ELR (cell line): ENCODE results near the gene CD72.
"Not testable (repeated sequence)": the region's sequence is repeated elsewhere in the genome, so short reads cannot be mapped to it uniquely, and the experiment has no call there.

ENCODE experiments used
- DNase-seq: peaks from one replicate; pipeline ENCODE4 v3.0.0-alpha.2; 2015; ENCODE audit warnings: low read depth

Gene CD72

GRCh38 chr9:35588506-35588905 lies 29.7 kb downstream of the CD72 start:
- DNase-seq: not testable (repeated sequence)

DNA sequence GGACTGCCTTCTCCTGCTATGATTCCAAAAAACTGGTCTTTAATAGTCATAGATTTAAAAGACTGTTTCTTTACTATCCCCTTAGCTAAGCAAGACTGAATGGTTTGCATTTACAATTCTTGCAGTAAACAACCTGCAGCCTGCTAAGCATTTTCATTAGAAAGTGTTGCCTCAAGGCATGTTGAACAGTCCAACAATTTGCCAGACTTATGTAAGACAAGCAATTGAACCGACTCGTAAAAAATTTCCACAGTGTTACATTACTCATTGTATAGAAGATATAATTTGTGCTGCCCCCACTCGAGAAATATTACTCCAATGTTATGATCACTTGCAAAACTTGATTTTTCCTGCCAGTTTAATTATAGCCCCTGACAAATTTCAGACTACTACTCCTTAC lies 33.5 kb downstream of the CD72 start:
- not testable (repeated sequence) for DNase-seq

DNA sequence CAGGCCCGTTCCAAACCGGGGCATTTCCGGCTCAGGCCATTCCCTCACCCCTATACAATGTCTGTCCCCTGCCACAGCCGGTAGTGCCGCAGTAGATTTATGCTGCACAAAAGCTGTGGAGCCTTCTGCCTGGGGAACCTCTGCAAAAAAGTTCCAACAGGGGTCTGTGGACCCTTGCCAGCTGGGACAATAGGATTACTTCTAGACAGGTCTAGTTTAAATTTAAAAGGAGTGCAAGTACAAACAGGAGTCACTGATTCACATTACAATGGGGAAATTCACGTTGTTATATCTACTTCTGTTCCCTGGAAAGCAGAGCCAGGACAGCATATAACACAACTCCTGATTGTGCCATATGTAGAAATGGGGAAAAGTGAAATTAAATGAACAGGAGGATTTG lies 34.7 kb downstream of the CD72 start:
- DNase-seq: not testable (repeated sequence)

DNA sequence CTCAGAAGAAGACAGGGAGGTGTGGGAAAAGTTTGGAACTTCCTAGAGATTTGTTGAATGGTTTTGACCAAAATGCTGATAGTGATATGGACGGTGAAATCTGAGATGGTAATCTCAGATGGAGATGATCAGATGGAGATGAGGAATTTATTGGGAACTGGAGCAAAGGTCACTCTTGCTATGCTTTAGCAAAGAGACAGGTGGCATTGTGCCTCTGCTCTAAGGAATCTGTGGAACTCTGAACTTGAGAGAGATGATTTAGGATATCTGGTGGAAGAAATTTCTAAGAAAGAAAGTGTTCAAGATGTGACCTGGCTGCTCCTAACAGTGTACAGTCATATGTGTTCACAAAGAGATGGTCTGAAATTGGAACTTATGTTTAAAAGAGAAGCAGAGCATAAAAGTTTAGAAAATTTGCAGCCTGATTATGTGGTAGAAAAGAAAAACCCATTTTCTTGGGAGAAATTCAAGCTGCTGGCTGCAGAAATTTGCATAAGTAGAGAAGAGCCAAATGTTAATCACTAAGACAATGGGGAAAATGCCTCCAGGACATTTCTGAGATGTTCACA lies 38.5 kb downstream of the CD72 start:
- not testable (repeated sequence) for DNase-seq

DNA sequence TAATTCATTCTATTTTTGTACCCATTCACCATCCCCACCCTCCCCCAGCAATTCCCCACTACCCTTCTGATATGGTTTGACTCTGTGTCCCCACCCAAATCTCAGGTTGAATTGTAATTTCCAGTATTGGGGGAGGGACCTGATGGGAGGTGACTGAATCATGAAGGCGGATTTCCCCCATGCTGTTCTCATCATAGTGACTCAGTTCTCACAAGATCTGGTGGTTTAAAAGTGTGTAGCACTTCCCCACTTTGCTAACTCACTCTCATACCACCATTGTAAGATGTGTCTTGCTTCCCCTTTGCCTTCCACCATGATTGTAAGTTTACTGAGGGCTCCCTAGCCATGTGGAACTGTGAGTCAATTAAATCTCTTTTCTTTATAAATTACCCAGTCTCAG lies 39.1 kb downstream of the CD72 start:
- DNase-seq: peak; percentile 50

DNA sequence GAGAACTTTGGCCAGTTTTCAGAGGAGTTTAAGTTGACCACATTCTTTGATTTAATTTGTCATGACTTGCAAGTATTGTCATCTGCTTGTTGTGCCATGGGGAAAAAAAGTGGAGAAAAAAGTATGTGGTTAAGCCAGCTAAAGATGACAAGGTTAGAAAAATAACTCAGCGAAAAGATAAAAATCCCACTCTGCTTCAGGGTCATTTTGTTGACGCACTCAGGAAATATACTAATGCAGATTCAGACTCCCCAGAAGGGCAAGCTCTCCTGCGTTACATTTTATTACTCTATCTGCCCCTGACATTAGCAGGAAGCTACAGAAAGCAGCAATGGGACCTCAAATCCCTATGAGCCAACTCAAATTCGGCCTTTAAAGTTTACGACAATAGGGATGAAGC lies 40.7 kb downstream of the CD72 start:
- DNase-seq: no peak

DNA sequence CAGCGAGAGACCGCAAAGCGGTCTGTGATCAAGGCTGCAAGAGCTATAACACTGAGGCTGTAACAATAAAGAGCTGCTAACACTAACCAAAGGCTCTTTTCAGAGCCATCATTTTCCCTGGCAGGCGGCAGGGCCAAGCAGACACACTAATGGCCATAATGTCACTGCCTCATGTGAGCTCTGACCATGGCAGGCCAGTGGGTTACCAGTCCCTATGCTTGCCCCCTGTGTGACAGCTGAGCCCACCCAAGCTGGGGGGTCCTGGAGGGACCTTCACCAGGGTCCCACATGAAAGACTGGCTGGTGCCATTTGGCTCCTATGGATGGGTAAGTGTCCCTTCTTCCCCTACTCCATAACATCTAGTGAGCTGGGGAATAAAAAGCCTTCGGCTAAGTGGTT lies 42.7 kb downstream of the CD72 start:
- no peak for DNase-seq

DNA sequence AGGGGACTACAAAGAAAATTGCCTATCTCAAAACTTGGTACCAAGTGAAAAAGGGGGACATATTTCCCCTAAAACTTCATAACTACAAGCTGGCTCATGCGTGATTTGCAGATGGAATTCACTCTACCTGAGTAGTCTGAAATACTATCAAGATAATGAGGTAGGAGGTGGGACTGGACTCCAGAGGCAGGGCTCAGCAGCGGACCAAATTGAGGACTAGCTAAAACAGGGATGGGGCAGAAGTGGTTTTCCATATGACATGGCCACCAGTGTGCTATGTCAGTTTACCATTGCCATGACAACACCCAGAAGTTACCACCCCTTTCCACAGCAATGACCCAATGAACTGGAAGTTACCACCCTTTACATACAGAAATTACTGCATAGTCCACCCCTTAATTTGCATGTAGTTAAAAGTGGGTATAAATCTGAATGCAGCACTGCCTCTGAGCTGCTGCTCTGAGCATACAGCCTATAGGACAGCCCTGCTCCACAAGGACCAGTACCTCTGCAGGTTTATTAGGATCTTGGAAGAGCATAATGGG lies 43.6 kb downstream of the CD72 start:
- no peak for DNase-seq

DNA sequence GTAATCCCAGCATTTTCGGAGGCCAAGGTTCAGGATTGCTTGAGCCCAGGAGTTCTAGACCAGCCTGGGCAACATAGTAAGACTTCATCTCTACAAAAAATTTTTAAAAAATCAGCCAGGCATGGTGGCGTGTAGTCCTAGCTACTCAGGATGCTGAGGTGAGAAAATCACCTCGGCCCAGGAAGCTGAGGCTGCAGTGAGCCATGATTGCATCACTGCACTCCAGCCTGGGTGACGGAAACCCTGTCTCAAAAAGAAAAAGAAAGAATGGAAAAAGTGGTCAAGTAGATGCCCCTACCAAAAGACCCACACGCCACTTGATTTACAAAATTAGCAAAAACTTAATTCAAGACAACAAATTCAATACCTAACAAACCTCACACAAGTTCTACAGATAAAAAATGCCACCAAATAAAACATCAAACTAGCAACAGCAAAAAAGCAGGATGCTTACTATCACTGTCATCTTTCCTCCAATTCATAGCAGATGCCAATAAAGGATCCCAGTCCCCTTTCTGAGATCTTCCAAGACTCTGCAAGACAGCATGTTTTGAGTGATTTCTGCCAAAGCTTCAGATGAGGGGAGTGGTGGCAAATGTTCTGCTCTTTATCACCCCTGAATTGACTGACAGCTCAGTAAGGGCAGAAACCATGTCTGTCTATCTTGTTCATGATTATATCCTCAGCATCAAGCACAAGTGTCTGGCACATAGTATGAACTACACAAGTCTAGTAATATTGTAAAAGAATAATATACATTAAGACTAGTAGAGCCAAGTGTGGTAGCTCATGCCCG lies 47.3 kb downstream of the CD72 start:
- peak; percentile 54 for DNase-seq

- DNase-seq: no peak
Observed at GRCh38 chr9:35569206-35569605, 49.0 kb downstream of the CD72 start.

GRCh38 chr9:35568196-35568595 lies 50.0 kb downstream of the CD72 start:
- no peak for DNase-seq

DNA sequence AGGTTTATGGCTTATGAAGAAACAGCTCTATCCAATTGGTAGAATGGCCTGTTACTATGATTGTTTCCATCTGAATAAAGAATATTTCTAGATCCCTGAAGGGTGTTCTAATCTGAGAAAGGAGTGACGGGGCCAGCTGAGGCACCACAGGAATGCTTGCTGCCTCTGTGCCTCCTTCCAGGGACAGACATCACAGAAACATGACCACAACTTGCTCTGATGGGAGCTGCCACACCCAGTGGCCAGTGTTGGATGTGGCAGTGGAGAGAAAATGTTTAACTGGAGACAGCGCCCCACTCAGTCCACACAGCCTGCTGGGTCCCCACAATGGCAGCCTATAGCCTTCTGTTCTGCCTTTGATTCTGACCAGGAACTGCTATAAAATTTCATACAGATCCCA lies 51.8 kb downstream of the CD72 start:
- peak; percentile 32 for DNase-seq

- DNase-seq: no peak
Observed at GRCh38 chr9:35564658-35565061, 53.6 kb downstream of the CD72 start.

GRCh38 chr9:35563791-35564197 lies 54.4 kb downstream of the CD72 start:
- DNase-seq: no peak

GRCh38 chr9:35562895-35563780 lies 55.1 kb downstream of the CD72 start:
- DNase-seq: no peak

DNA sequence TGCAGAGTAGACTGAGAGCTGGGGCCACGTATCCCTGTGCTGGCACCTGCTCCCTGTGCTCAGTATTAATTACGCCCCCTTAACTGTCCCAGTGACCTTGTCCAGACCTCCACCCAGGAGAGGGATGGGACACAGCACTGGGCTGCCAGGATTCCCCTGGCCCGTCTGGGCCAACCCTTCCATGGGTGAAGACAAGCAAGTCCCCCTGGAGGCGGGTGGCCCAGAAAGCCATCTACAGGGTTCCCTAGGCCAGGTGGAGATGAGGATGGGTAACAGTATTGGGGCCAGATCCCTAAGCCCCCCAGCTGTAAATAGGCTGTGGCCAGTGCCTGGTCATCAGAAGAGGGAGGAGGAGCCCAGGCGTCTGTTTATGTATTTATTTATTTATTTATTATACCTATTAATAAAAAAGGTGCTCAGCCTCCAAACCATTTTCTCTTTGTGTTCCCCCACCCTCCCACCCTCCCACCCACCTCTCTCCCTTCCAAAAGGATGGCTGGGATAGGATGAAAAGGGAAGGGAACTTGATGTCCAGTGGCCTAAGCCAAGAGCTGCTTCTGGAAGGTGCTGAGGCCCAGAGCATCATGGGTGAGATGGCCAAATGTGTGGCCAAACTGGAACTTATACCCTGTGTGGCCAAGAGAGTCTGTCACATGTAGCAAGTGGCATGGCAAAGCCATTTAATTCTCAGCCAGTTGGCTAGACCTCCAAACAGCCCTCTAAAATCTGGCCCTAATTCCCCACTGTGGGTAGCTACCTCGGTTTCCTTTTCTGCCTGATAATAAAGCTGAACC lies 56.5 kb downstream of the CD72 start:
- DNase-seq: no peak

GRCh38 chr9:35560625-35561337 lies 57.4 kb downstream of the CD72 start:
- no peak for DNase-seq
